ENCODE data around the gene DSC3. TPM values are rescaled to one million over a fixed set of nuclear protein-coding genes. Genes with fewer than 3 reads are reported as not detected.
"Not testable (repeated sequence)": the region's sequence is repeated elsewhere in the genome, so short reads cannot be mapped to it uniquely, and the experiment has no call there.

DSC3 gene
- total RNA-seq, 2 donors from 2014 or later: 3.0 to 12.9 TPM

DNA sequence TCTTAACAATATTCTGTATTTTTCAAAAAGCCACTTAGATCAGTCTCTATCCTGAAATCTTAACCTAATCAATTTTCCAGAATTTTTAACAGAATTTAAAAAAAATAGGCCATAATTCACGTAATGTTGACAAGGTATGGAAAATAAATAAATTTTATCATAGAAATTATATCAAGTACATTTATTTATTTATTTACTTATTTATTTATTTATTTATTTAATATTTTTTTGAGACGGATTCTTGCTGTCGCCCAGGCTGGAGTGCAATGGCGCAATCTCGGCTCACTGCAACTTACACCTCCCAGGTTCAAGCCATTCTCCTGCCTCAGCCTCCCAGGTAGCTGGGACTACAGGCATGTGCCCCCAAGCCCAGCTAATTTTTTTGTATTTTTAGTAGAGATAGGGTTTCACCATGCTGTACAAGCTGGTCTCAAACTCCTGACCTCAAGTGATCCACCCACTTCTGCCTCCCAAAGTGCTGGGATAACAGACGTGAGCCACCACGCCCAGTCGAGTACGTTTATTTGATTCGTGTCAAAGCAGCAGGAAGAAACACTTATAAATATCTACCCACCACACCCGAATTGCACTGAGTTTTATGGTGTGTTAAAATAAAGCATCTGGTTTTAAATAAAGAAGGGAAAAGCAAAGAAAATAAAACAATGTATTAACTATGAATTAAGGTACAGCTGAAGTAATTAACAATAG lies 60.1 kb downstream of the DSC3 start:
- Histone ChIP-seq H3K4me1 (ENCODE audit: control insufficient read depth in 1 of 2, low read depth in 2 of 2) (no peaks in the 10 kb centered on the region), H3K36me3 (no peaks in the 10 kb centered on the region), H3K4me3 (no peak overlapping the region), H3K9me3 (no peaks in the 10 kb centered on the region), H3K27ac (no peak overlapping the region), H3K27me3 (replicated peaks; ENCODE audit: insufficient read depth) (no peaks in the 10 kb centered on the region)
- TF ChIP-seq, protein P1, sequence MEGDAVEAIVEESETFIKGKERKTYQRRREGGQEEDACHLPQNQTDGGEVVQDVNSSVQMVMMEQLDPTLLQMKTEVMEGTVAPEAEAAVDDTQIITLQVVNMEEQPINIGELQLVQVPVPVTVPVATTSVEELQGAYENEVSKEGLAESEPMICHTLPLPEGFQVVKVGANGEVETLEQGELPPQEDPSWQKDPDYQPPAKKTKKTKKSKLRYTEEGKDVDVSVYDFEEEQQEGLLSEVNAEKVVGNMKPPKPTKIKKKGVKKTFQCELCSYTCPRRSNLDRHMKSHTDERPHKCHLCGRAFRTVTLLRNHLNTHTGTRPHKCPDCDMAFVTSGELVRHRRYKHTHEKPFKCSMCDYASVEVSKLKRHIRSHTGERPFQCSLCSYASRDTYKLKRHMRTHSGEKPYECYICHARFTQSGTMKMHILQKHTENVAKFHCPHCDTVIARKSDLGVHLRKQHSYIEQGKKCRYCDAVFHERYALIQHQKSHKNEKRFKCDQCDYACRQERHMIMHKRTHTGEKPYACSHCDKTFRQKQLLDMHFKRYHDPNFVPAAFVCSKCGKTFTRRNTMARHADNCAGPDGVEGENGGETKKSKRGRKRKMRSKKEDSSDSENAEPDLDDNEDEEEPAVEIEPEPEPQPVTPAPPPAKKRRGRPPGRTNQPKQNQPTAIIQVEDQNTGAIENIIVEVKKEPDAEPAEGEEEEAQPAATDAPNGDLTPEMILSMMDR (IDR thresholded peaks at IDR 0.05): no peak
- ATAC-seq (ENCODE audit: insufficient number of reproducible peaks, low FRiP score, low read depth): no peak
- no peak for DNase-seq (ENCODE audit: low spot score)

DNA sequence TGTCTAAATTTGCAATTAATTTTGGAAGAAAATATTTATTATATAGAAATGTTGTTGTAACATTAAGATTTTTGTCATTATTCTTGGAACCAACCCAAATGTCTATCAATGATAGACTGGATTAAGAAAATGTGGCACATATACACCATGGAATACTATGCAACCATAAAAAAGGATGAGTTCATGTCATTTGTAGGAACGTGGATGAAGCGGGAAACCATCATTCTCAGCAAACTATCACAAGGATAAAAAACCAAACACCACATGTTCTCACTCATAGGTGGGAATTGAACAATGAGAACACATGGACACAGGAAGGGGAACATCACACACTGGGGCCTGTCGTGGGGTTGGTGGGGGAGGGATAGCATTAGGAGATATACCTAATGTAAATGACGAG lies 64.5 kb downstream of the DSC3 start:
- not testable (repeated sequence) for H3K27me3 ChIP-seq (replicated peaks; ENCODE audit: insufficient read depth); H3K4me3 ChIP-seq; H3K4me1 ChIP-seq (ENCODE audit: control insufficient read depth in 1 of 2, low read depth in 2 of 2); H3K27ac ChIP-seq; DNase-seq (ENCODE audit: low spot score); ATAC-seq (ENCODE audit: insufficient number of reproducible peaks, low FRiP score, low read depth); H3K36me3 ChIP-seq; H3K9me3 ChIP-seq

DNA sequence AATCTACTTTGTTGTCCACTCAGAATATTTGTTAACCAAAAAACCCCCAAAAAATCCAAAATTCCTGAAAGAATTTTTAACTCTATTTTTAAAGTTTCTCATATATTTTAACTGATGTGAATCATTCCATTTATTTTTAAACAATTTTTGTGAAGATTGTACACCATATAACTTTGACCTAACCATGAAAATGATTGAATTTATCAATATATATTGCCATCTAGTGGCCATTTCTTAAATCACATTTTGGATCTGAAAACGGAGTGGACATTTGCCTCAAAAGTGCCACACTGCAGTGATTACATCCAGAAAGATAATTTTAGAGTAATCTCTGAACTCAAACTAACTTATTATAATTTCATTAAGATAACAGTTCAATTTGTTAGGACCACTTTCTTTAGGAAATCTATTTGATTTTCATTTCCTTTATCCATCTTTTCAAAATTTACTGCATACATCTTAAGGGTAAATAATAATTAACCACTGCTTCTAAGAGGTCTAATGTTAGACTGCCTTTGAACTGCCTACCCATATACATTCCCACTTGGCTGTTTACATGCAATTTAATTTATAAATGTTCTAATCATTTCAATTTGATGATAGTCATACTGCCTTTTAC lies 71.1 kb downstream of the DSC3 start:
- H3K4me1 ChIP-seq (ENCODE audit: control insufficient read depth in 1 of 2, low read depth in 2 of 2): no peaks in the 10 kb centered on the region
- no peaks in the 10 kb centered on the region for H3K27me3 ChIP-seq (replicated peaks; ENCODE audit: insufficient read depth)
- TF ChIP-seq, protein P1 (IDR thresholded peaks at IDR 0.05): peak; percentile 44
- H3K27ac ChIP-seq: no peak overlapping the region
- H3K36me3 ChIP-seq: no peaks in the 10 kb centered on the region
- DNase-seq (ENCODE audit: low spot score) (no peak), ATAC-seq (ENCODE audit: insufficient number of reproducible peaks, low FRiP score, low read depth) (no peak)
- H3K9me3 ChIP-seq: no peaks in the 10 kb centered on the region
- no peak overlapping the region for H3K4me3 ChIP-seq

DNA sequence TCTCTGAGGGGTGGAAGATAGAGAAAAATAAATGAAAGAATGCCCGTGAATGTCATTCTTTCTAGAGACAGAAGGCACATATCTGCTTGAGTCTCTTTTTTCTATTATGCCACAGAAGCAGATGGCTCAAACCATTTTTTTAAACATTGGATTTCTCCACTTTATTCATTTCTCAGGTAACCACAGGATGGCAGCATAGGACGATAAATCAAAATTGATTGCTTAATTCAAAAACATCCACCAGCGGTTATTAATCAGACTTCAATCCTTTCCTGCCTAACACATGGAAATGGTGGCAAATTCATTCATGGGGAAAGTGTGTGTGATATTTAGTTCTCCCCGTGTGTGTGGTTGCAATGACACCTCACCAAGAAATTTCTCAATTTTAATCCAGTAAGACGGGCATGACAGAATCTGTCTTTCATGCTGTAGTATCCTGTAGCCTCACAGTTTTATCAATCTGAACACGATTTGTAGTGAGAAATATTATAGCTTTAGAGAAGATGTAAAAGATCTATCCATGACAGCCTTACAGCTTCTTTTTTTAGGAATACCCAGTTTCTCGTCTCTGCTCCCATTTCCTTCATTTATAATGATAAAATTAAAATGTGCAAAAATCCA lies 72.2 kb downstream of the DSC3 start:
- ATAC-seq (ENCODE audit: insufficient number of reproducible peaks, low FRiP score, low read depth) (no peak), DNase-seq (ENCODE audit: low spot score) (no peak)
- Histone ChIP-seq H3K9me3 (no peaks in the 10 kb centered on the region), H3K4me3 (no peak overlapping the region), H3K4me1 (ENCODE audit: control insufficient read depth in 1 of 2, low read depth in 2 of 2) (no peaks in the 10 kb centered on the region), H3K27me3 (replicated peaks; ENCODE audit: insufficient read depth) (no peaks in the 10 kb centered on the region), H3K27ac (no peak overlapping the region), H3K36me3 (no peaks in the 10 kb centered on the region)
- TF ChIP-seq, protein P1 (IDR thresholded peaks at IDR 0.05): no peak

DNA sequence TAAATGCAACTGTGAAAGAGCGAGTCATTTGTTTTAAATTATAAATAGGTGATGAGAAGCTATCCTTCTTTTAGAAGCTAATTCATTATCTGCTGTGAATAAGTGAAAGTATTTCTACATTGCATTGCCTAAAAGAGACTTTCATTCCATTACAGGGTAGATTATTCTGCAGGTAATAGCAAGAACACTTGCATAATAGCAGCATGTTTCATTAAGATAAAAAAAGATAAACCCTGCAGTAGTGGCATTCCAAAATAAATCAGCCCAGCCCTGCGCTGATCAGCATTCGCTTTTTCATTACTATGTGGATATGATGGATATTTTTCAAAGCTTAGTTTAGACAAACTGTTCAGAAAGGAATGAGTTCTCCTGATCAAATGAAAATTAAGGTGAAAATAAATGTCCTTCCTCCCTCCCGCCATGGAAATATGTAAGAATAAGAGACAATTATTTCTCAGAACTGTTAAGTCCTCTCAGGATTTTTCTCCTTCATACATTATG lies 72.8 kb downstream of the DSC3 start:
- no peak overlapping the region for H3K27ac ChIP-seq
- ATAC-seq (ENCODE audit: insufficient number of reproducible peaks, low FRiP score, low read depth) (no peak), DNase-seq (ENCODE audit: low spot score) (no peak)
- H3K9me3 ChIP-seq: no peaks in the 10 kb centered on the region
- TF ChIP-seq, protein P1 (IDR thresholded peaks at IDR 0.05): no peak
- H3K36me3 ChIP-seq: no peaks in the 10 kb centered on the region
- no peak overlapping the region for H3K4me3 ChIP-seq
- no peaks in the 10 kb centered on the region for H3K4me1 ChIP-seq (ENCODE audit: control insufficient read depth in 1 of 2, low read depth in 2 of 2)
- no peaks in the 10 kb centered on the region for H3K27me3 ChIP-seq (replicated peaks; ENCODE audit: insufficient read depth)
